DMS153 treated with DMSO at 0.1 percent for 48 hours (cell line): ENCODE data around the gene RRP15.

ENCODE experiments used
- DNase-seq: peaks from one replicate; lab custom pipeline; 2025; ENCODE audit not compliant: unreplicated experiment; lab: John Stamatoyannopoulos, UW

RRP15 gene

GRCh38 chr1:218357893-218358232, 72.8 kb downstream of the RRP15 start:
- no peak for DNase-seq

- peak; percentile 45 for DNase-seq
Measured at GRCh38 chr1:218361298-218362065, 76.4 kb downstream of the RRP15 start.

- DNase-seq: no peak
Measured at GRCh38 chr1:218362418-218363076, 77.5 kb downstream of the RRP15 start.

GRCh38 chr1:218363141-218363540, 78.0 kb downstream of the RRP15 start:
- no peak for DNase-seq

- DNase-seq: no peak
Measured at GRCh38 chr1:218364028-218364710, 79.1 kb downstream of the RRP15 start.

- DNase-seq: no peak
Measured at GRCh38 chr1:218365226-218365999, 80.3 kb downstream of the RRP15 start.

- no peak for DNase-seq
Measured at GRCh38 chr1:218366322-218367052, 81.4 kb downstream of the RRP15 start.

GRCh38 chr1:218367118-218367517, 82.0 kb downstream of the RRP15 start:
- DNase-seq: no peak

GRCh38 chr1:218368686-218369085, 83.6 kb downstream of the RRP15 start:
- no peak for DNase-seq

- no peak for DNase-seq
Measured at GRCh38 chr1:218369688-218370511, 84.8 kb downstream of the RRP15 start.

GRCh38 chr1:218371927-218372672, 87.0 kb downstream of the RRP15 start:
- peak; percentile 87 for DNase-seq

- DNase-seq: no peak
Measured at GRCh38 chr1:218374401-218375353, 89.6 kb downstream of the RRP15 start.

GRCh38 chr1:218376722-218377121, 91.6 kb downstream of the RRP15 start:
- DNase-seq: no peak

- DNase-seq: no peak
Measured at GRCh38 chr1:218377143-218377660, 92.1 kb downstream of the RRP15 start.

- DNase-seq: no peak
Measured at GRCh38 chr1:218380125-218380977, 95.3 kb downstream of the RRP15 start.

- DNase-seq: no peak
Measured at GRCh38 chr1:218382261-218382660, 97.2 kb downstream of the RRP15 start.

- DNase-seq: no peak
Measured at GRCh38 chr1:218383051-218383450, 98.0 kb downstream of the RRP15 start.
